Upper lobe of left lung (tissue), 4 donors: ENCODE measurements around the gene CDC42BPA.

Source experiments
- EP300 ChIP-seq, 4 donors: sonication (generic); formaldehyde crosslinking; IDR thresholded peaks; one replicate each; pipeline ENCODE4 v1.5.1; 2017; ENCODE audit warnings: antibody characterized with exemption in 4 of 4, control low read depth in 2 of 4
- POLR2A ChIP-seq, 4 donors: fragments of 450-650 bp; IDR thresholded peaks; one replicate each; pipeline ENCODE4 v1.5.1; 2016 to 2017; ENCODE audit warnings: antibody characterized with exemption in 4 of 4, mild to moderate bottlenecking in 2 of 4
- POLR2AphosphoS5 ChIP-seq, 2 donors: sonication (generic); formaldehyde crosslinking; IDR thresholded peaks; one replicate each; pipeline ENCODE4 v1.5.1; 2017; ENCODE audit warnings: antibody characterized with exemption in 2 of 2
- TF ChIP-seq, protein P1 (sequence below), 6 experiments: fragments of 450-650 bp in 4 of 6; fragments of 200-600 bp in 2 of 6; sonication (generic) in 2 of 6; IDR thresholded peaks; one replicate each; pipeline ENCODE4 v1.5.1; 2016 to 2019; ENCODE audit warnings: antibody characterized with exemption in 6 of 6

GRCh38 chr1:226948996-226949395 is 369.3 kb downstream of the CDC42BPA start:
- TF ChIP-seq, protein P1, sequence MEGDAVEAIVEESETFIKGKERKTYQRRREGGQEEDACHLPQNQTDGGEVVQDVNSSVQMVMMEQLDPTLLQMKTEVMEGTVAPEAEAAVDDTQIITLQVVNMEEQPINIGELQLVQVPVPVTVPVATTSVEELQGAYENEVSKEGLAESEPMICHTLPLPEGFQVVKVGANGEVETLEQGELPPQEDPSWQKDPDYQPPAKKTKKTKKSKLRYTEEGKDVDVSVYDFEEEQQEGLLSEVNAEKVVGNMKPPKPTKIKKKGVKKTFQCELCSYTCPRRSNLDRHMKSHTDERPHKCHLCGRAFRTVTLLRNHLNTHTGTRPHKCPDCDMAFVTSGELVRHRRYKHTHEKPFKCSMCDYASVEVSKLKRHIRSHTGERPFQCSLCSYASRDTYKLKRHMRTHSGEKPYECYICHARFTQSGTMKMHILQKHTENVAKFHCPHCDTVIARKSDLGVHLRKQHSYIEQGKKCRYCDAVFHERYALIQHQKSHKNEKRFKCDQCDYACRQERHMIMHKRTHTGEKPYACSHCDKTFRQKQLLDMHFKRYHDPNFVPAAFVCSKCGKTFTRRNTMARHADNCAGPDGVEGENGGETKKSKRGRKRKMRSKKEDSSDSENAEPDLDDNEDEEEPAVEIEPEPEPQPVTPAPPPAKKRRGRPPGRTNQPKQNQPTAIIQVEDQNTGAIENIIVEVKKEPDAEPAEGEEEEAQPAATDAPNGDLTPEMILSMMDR (IDR thresholded peaks at IDR 0.05) = no peak
- TF ChIP-seq POLR2AphosphoS5 (IDR thresholded peaks at IDR 0.05) (no peak), POLR2A (IDR thresholded peaks at IDR 0.05) (no peak), EP300 (IDR thresholded peaks at IDR 0.05) (no peak)
